Gastroesophageal sphincter (tissue), 3 donors: ENCODE results near the gene COL25A1.

Experiments
- CTCF ChIP-seq, 4 experiments: fragments of 200-600 bp in 2 of 4; fragments of 450-650 bp in 2 of 4; sonication (generic) in 1 of 4; IDR thresholded peaks; one replicate each; pipeline ENCODE4 v1.5.1; 2017 to 2019; ENCODE audit warnings: antibody characterized with exemption in 4 of 4, mild to moderate bottlenecking in 2 of 4, moderate library complexity in 2 of 4
- EP300 ChIP-seq: sonication (generic); formaldehyde crosslinking; IDR thresholded peaks from one replicate; pipeline ENCODE4 v1.6.1; 2017; ENCODE audit warnings: antibody characterized with exemption, mild to moderate bottlenecking
- POLR2A ChIP-seq, 2 donors: fragments of 450-650 bp; IDR thresholded peaks; one replicate each; pipeline ENCODE4 v1.6.1; 2017; ENCODE audit warnings: antibody characterized with exemption in 2 of 2, mild to moderate bottlenecking in 2 of 2, moderate library complexity in 1 of 2
- POLR2AphosphoS5 ChIP-seq: sonication (generic); formaldehyde crosslinking; IDR thresholded peaks from one replicate; pipeline ENCODE4 v1.6.1; 2017; ENCODE audit warnings: antibody characterized with exemption

- TF ChIP-seq CTCF (IDR thresholded peaks at IDR 0.05): no peak
- TF ChIP-seq POLR2A (IDR thresholded peaks at IDR 0.05): no peak
- TF ChIP-seq POLR2AphosphoS5: no peak
- TF ChIP-seq EP300: no peak
Observed at GRCh38 chr4:108852691-108853090, 449.8 kb downstream of the COL25A1 start.
